ENCODE measurements around the gene CA10. TPM values are rescaled to one million over a fixed set of nuclear protein-coding genes. Genes with fewer than 3 reads are reported as not detected.

CA10 gene
- polyA plus RNA-seq, 1 donor (not counting 4 experiments of a cell fraction or from before 2014, with no cell fraction given): 2.9 TPM

- no peaks in the 10 kb centered on the region for H4K20me1 ChIP-seq (ENCODE audit: control insufficient read depth, extremely low read depth, insufficient read depth, low read length)
- no peak overlapping the region for H3K9ac ChIP-seq (ENCODE audit: control insufficient read depth, extremely low read depth, insufficient read depth, low read length)
- H3K9me3 ChIP-seq (ENCODE audit: control insufficient read depth, low read depth, low read length): no peaks in the 10 kb centered on the region
- no peak for FAIRE-seq
- no peak overlapping the region for H3K4me2 ChIP-seq (ENCODE audit: control insufficient read depth, extremely low read depth, insufficient read depth, low read depth, low read length)
- no peak overlapping the region for H3K27ac ChIP-seq (ENCODE audit: control insufficient read depth, insufficient read depth, low read length)
- no peaks in the 10 kb centered on the region for H3K79me2 ChIP-seq (ENCODE audit: control insufficient read depth, insufficient read depth, low read length)
- TF ChIP-seq CTCF (optimal IDR thresholded peaks at IDR 0.05 in 1 of 3, IDR thresholded peaks at IDR 0.05 in 1 of 3, conservative IDR thresholded peaks at IDR 0.05 in 1 of 3; ENCODE audit: extremely low read depth in 1 of 3, insufficient read depth in 2 of 3, low read length in 3 of 3) (no peak), EZH2 (IDR thresholded peaks at IDR 0.05; ENCODE audit: low read length) (no peak)
- H3K27me3 ChIP-seq (ENCODE audit: control insufficient read depth, extremely low read depth, insufficient read depth, low read length): no peaks in the 10 kb centered on the region
- no peak for DNase-seq (ENCODE audit: low read depth, low spot score)
- H2AFZ ChIP-seq (ENCODE audit: control insufficient read depth, low read length): no peak overlapping the region
- H3K4me1 ChIP-seq (ENCODE audit: control insufficient read depth, extremely low read depth, insufficient read depth, low read length): peaks cover 14% of the 10 kb centered on the region
- H3K36me3 ChIP-seq (ENCODE audit: control insufficient read depth in 2 of 2, extremely low read depth in 1 of 2, insufficient read depth in 2 of 2, low read length in 2 of 2): no peaks in the 10 kb centered on the region
- dilution Hi-C loops (cut with MboI; ENCODE audit: extremely low pct_ligation_motif_present, low sequenced_read_pairs): no loop called here
- no peaks in the 10 kb centered on the region for H3K9me1 ChIP-seq (ENCODE audit: control insufficient read depth, extremely low read depth, insufficient read depth, low read length)
- no peak overlapping the region for H3K4me3 ChIP-seq (ENCODE audit: control insufficient read depth in 2 of 3, extremely low read depth in 1 of 3, insufficient read depth in 2 of 3, low read depth in 1 of 3, low read length in 3 of 3)
These were observed 134.1 kb downstream of the CA10 start for GRCh38 chr17:52024300-52024870.

- no peaks in the 10 kb centered on the region for H3K27me3 ChIP-seq (ENCODE audit: control insufficient read depth, extremely low read depth, insufficient read depth, low read length)
- no peaks in the 10 kb centered on the region for H3K36me3 ChIP-seq (ENCODE audit: control insufficient read depth in 2 of 2, extremely low read depth in 1 of 2, insufficient read depth in 2 of 2, low read length in 2 of 2)
- no peaks in the 10 kb centered on the region for H3K79me2 ChIP-seq (ENCODE audit: control insufficient read depth, insufficient read depth, low read length)
- no peaks in the 10 kb centered on the region for H4K20me1 ChIP-seq (ENCODE audit: control insufficient read depth, extremely low read depth, insufficient read depth, low read length)
- DNase-seq (ENCODE audit: low read depth, low spot score) (no peak), FAIRE-seq (no peak)
- no peak overlapping the region for H3K4me3 ChIP-seq (ENCODE audit: control insufficient read depth in 2 of 3, extremely low read depth in 1 of 3, insufficient read depth in 2 of 3, low read depth in 1 of 3, low read length in 3 of 3)
- H3K27ac ChIP-seq (ENCODE audit: control insufficient read depth, insufficient read depth, low read length): no peak overlapping the region
- H2AFZ ChIP-seq (ENCODE audit: control insufficient read depth, low read length): no peak overlapping the region
- H3K9ac ChIP-seq (ENCODE audit: control insufficient read depth, extremely low read depth, insufficient read depth, low read length): no peak overlapping the region
- no peaks in the 10 kb centered on the region for H3K4me1 ChIP-seq (ENCODE audit: control insufficient read depth, extremely low read depth, insufficient read depth, low read length)
- TF ChIP-seq EZH2 (IDR thresholded peaks at IDR 0.05; ENCODE audit: low read length) (no peak), CTCF (optimal IDR thresholded peaks at IDR 0.05 in 1 of 3, IDR thresholded peaks at IDR 0.05 in 1 of 3, conservative IDR thresholded peaks at IDR 0.05 in 1 of 3; ENCODE audit: extremely low read depth in 1 of 3, insufficient read depth in 2 of 3, low read length in 3 of 3) (no peak)
- H3K9me1 ChIP-seq (ENCODE audit: control insufficient read depth, extremely low read depth, insufficient read depth, low read length): no peaks in the 10 kb centered on the region
- H3K9me3 ChIP-seq (ENCODE audit: control insufficient read depth, low read depth, low read length): no peaks in the 10 kb centered on the region
- H3K4me2 ChIP-seq (ENCODE audit: control insufficient read depth, extremely low read depth, insufficient read depth, low read depth, low read length): no peak overlapping the region
- dilution Hi-C loops (cut with MboI; ENCODE audit: extremely low pct_ligation_motif_present, low sequenced_read_pairs): no loop called here
These were observed 147.4 kb downstream of the CA10 start for GRCh38 chr17:52011064-52011463.

Data from keratinocyte (primary cell).